ENCODE measurements around the gene CENPW. TPM values are rescaled to one million over a fixed set of nuclear protein-coding genes. Genes with fewer than 3 reads are reported as not detected.

Gene CENPW
- total RNA-seq, 4 donors from 2014 or later = 0.83 to 4.2 (median 1.7) TPM; not detected in 1

DNA sequence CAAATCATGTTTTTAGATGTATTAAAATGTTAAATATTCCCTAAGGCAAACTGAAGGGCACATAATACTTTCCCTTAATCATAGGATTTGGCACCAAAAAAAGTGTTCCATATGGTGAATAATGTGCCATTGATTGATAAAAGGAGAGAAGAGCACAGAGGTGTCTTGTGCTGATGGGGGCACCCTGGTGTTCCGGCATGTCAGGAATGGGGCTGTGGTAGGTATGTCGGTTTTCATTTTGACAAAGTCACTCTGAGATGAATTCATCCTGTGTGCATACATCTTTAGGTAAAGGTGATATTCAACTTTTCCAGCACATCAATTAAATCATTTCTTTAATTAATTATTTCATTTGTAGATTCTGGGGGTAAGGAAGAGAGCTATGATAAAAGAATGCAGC, 36.8 kb downstream of the CENPW start:
- Histone ChIP-seq H3K36me3 (no peaks in the 10 kb centered on the region), H3K9me3 (peaks cover 0 to 8% (median 0%) of the 10 kb centered on the region in 4 donors), H3K4me1 (no peaks in the 10 kb centered on the region), H3K27me3 (no peaks in the 10 kb centered on the region), H3K27ac (replicated peaks in 1 of 4) (no peak overlapping the region), H3K4me3 (no peak overlapping the region)
- TF ChIP-seq POLR2AphosphoS5 (IDR thresholded peaks at IDR 0.05) (no peak), EP300 (IDR thresholded peaks at IDR 0.05) (no peak), CTCF (IDR thresholded peaks at IDR 0.05) (no peak), POLR2A (IDR thresholded peaks at IDR 0.05; ENCODE audit: low read depth) (no peak)
- WGBS = 93% methylated on average over 2 of the region's 2 CpGs
- intact Hi-C loops (cut with DNase I) = no loop called here
- DNase-seq (ENCODE audit: extremely low spot score) = no peak

- H3K27ac ChIP-seq (replicated peaks in 1 of 4) = no peak overlapping the region
- intact Hi-C loops (cut with DNase I) = no loop called here
- H3K36me3 ChIP-seq = no peaks in the 10 kb centered on the region
- no peaks in the 10 kb centered on the region for H3K4me1 ChIP-seq
- H3K4me3 ChIP-seq = no peak overlapping the region
- no peak for DNase-seq (ENCODE audit: extremely low spot score)
- peaks cover 0 to 8% (median 1%) of the 10 kb centered on the region in 4 donors for H3K9me3 ChIP-seq
- TF ChIP-seq POLR2A (IDR thresholded peaks at IDR 0.05; ENCODE audit: low read depth) (no peak), EP300 (IDR thresholded peaks at IDR 0.05) (no peak), POLR2AphosphoS5 (IDR thresholded peaks at IDR 0.05) (no peak), CTCF (IDR thresholded peaks at IDR 0.05) (no peak)
- no peaks in the 10 kb centered on the region for H3K27me3 ChIP-seq
- 95% methylated on average over 2 of the region's 2 CpGs for WGBS
These were observed 37.8 kb downstream of the CENPW start for GRCh38 chr6:126377594-126378153.

DNA sequence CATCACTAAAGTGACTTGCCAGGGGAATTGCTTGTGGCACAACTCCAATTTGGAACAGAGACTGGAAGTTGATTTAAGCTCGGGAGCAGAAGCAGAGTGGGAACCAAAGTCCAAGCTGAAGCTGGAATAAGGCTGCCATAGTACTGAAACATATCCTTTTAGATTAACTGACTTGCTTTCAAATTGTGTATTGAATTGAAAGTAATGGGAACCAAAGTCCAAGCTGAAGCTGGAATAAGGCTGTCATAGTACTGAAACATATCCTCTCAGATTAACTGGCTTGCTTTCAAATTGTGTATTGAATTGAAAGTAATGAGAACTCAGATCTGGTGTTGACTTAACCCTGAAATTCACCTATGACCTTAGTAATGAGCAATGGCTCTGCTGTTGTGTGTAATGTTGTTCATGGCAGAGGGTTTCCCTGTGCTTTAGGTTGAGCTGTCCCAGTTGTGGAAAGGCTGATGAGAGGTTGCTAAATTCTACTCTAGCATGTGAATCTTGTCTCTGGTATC, 40.2 kb downstream of the CENPW start:
- Histone ChIP-seq H3K27me3 (no peaks in the 10 kb centered on the region), H3K27ac (replicated peaks in 1 of 4) (no peak overlapping the region), H3K9me3 (peaks cover 0 to 20% (median 11%) of the 10 kb centered on the region in 4 donors), H3K36me3 (no peaks in the 10 kb centered on the region), H3K4me3 (no peak overlapping the region), H3K4me1 (no peaks in the 10 kb centered on the region)
- DNase-seq (ENCODE audit: extremely low spot score) = no peak
- WGBS = 50% methylated on average over 1 of the region's 1 CpG
- TF ChIP-seq POLR2A (IDR thresholded peaks at IDR 0.05; ENCODE audit: low read depth) = no peak
- no peak for TF ChIP-seq EP300 (IDR thresholded peaks at IDR 0.05)
- TF ChIP-seq CTCF (IDR thresholded peaks at IDR 0.05) = no peak
- TF ChIP-seq POLR2AphosphoS5 (IDR thresholded peaks at IDR 0.05) = no peak
- intact Hi-C loops (cut with DNase I) = no loop called here

DNA sequence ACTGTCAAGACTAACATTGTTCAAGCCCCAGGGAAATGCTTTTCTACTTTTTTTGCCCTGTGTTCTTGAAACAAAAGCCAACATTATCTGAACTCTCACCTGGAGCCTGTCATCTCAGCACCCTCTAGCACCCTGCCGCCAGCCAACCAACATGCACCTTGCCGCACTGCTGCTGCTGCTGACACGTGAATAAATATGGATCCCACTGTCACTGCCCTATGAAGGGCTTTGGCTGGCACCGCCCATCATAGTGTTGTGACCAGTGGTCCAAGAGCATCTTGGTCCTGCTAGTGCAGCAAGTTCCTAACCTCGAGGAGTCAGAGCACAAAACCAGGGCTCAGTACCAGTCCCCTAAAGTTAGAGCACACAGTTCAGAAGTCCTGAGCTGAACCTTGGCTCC, 41.6 kb downstream of the CENPW start:
- no peak overlapping the region for H3K27ac ChIP-seq (replicated peaks in 1 of 4)
- WGBS = 89% methylated on average over 5 of the region's 5 CpGs
- H3K9me3 ChIP-seq = peaks cover 0 to 22% (median 12%) of the 10 kb centered on the region in 4 donors
- no peaks in the 10 kb centered on the region for H3K27me3 ChIP-seq
- H3K36me3 ChIP-seq = no peaks in the 10 kb centered on the region
- DNase-seq (ENCODE audit: extremely low spot score) = no peak
- intact Hi-C loops (cut with DNase I) = no loop called here
- TF ChIP-seq POLR2AphosphoS5 (IDR thresholded peaks at IDR 0.05) (no peak), CTCF (IDR thresholded peaks at IDR 0.05) (no peak), POLR2A (IDR thresholded peaks at IDR 0.05; ENCODE audit: low read depth) (no peak), EP300 (IDR thresholded peaks at IDR 0.05) (no peak)
- no peak overlapping the region for H3K4me3 ChIP-seq
- H3K4me1 ChIP-seq = no peaks in the 10 kb centered on the region

DNA sequence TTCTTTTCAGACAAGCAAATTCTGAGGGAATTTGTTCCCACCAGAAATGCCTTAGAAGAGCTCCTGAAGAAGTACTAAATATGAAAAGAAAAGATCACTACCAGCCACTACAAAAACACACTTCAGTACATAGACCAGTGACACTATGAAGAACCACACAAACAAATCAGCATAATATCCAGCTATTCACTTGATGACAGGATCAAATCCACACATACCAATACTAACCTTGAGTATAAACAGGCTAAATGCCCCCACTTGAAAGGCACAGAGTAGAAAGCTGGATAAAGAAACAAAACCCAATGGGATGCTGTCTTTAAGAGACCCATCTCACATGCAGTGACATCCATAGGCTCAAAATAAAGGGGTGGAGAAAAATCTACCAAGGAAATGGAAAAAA, 43.3 kb downstream of the CENPW start:
- H3K36me3 ChIP-seq = no peaks in the 10 kb centered on the region
- peaks cover 0 to 22% (median 12%) of the 10 kb centered on the region in 4 donors for H3K9me3 ChIP-seq
- no peaks in the 10 kb centered on the region for H3K4me1 ChIP-seq
- H3K4me3 ChIP-seq = no peak overlapping the region
- H3K27me3 ChIP-seq = no peaks in the 10 kb centered on the region
- H3K27ac ChIP-seq (replicated peaks in 1 of 4) = no peak overlapping the region
- intact Hi-C loops (cut with DNase I) = no loop called here
- no peak for TF ChIP-seq POLR2AphosphoS5 (IDR thresholded peaks at IDR 0.05)
- no peak for TF ChIP-seq CTCF (IDR thresholded peaks at IDR 0.05)
- TF ChIP-seq POLR2A (IDR thresholded peaks at IDR 0.05; ENCODE audit: low read depth) = no peak
- no peak for TF ChIP-seq EP300 (IDR thresholded peaks at IDR 0.05)
- DNase-seq (ENCODE audit: extremely low spot score) = no peak
